ENCODE results near the gene MYCBP. TPM values are rescaled to one million over a fixed set of nuclear protein-coding genes. Genes with fewer than 3 reads are reported as not detected.

MYCBP gene
- total RNA-seq, 1 experiment from 2014 or later, result 27.7 TPM

- no TSS peak for BruUV-seq (replicated peaks)
- Histone ChIP-seq H3K36me3 (ENCODE audit: control insufficient read depth, insufficient read depth, low read length) (no peaks in the 10 kb centered on the region), H3K4me1 (no peaks in the 10 kb centered on the region), H3K4me3 (ENCODE audit: low read depth, low read length) (peak overlapping the region; percentile 27), H3K27me3 (replicated peaks; ENCODE audit: control insufficient read depth, insufficient read depth, low read length) (no peaks in the 10 kb centered on the region), H3K9me3 (no peaks in the 10 kb centered on the region)
- POLR2A ChIA-PET, result no interaction called here
- Mint-ChIP-seq H3K4me3 (ENCODE audit: unreplicated experiment) (no peak overlapping the region), H3K27ac (ENCODE audit: unreplicated experiment) (no peak overlapping the region), H3K27me3 (ENCODE audit: insufficient read depth, unreplicated experiment) (peaks cover 9% of the 10 kb centered on the region), H3K9me3 (ENCODE audit: unreplicated experiment) (no peaks in the 10 kb centered on the region), H3K36me3 (ENCODE audit: insufficient read depth, unreplicated experiment) (no peaks in the 10 kb centered on the region), H3K4me1 (ENCODE audit: low read depth, unreplicated experiment) (no peaks in the 10 kb centered on the region)
- intact Hi-C loops (cut with micrococcal nuclease; ENCODE audit: unreplicated experiment), result loop anchor here (1.0 kb wide), 1 partner anchor 41 kb away; the partner anchor contains the start of gene RRAGC
- CTCF ChIA-PET, result no interaction called here
- peak; percentile 24 to 58 for TF ChIP-seq CTCF (IDR thresholded peaks at IDR 0.05; ENCODE audit: insufficient read depth in 1 of 2, low read depth in 1 of 2, low read length in 1 of 2, severe bottlenecking in 1 of 2, unreplicated experiment in 1 of 2)
- DNase-seq, result peak in 1 of 2 experiments; percentile 55
These were observed 54.8 kb downstream of the MYCBP start for GRCh38 chr1:38818175-38818976.

- H3K27me3 ChIP-seq (replicated peaks; ENCODE audit: control insufficient read depth, insufficient read depth, low read length), result no peaks in the 10 kb centered on the region
- no peaks in the 10 kb centered on the region for H3K36me3 Mint-ChIP-seq (ENCODE audit: insufficient read depth, unreplicated experiment)
- no TSS peak for BruUV-seq (replicated peaks)
- intact Hi-C loops (cut with micrococcal nuclease; ENCODE audit: unreplicated experiment), result loop anchor here (1.0 kb wide), 1 partner anchor 42 kb away; the partner anchor contains the start of gene RRAGC
- H3K4me1 Mint-ChIP-seq (ENCODE audit: low read depth, unreplicated experiment), result no peaks in the 10 kb centered on the region
- no peaks in the 10 kb centered on the region for H3K9me3 Mint-ChIP-seq (ENCODE audit: unreplicated experiment)
- POLR2A ChIA-PET, result no interaction called here
- no peak overlapping the region for H3K4me3 ChIP-seq (ENCODE audit: low read depth, low read length)
- H3K4me1 ChIP-seq, result no peaks in the 10 kb centered on the region
- DNase-seq, result no peak
- no peak for TF ChIP-seq CTCF (IDR thresholded peaks at IDR 0.05; ENCODE audit: insufficient read depth in 1 of 2, low read depth in 1 of 2, low read length in 1 of 2, severe bottlenecking in 1 of 2, unreplicated experiment in 1 of 2)
- CTCF ChIA-PET, result no interaction called here
- H3K36me3 ChIP-seq (ENCODE audit: control insufficient read depth, insufficient read depth, low read length), result no peaks in the 10 kb centered on the region
- no peaks in the 10 kb centered on the region for H3K9me3 ChIP-seq
- no peak overlapping the region for H3K4me3 Mint-ChIP-seq (ENCODE audit: unreplicated experiment)
- H3K27me3 Mint-ChIP-seq (ENCODE audit: insufficient read depth, unreplicated experiment), result peaks cover 9% of the 10 kb centered on the region
- no peak overlapping the region for H3K27ac Mint-ChIP-seq (ENCODE audit: unreplicated experiment)
These were observed 55.6 kb downstream of the MYCBP start for GRCh38 chr1:38817267-38818174.

GRCh38 chr1:38815903-38816627 is 57.1 kb downstream of the MYCBP start:
- H3K4me3 Mint-ChIP-seq (ENCODE audit: unreplicated experiment), result no peak overlapping the region
- DNase-seq, result no peak
- no peaks in the 10 kb centered on the region for H3K36me3 ChIP-seq (ENCODE audit: control insufficient read depth, insufficient read depth, low read length)
- H3K27me3 Mint-ChIP-seq (ENCODE audit: insufficient read depth, unreplicated experiment), result peaks cover 9% of the 10 kb centered on the region
- CTCF ChIA-PET, result no interaction called here
- H3K9me3 ChIP-seq, result no peaks in the 10 kb centered on the region
- H3K36me3 Mint-ChIP-seq (ENCODE audit: insufficient read depth, unreplicated experiment), result no peaks in the 10 kb centered on the region
- POLR2A ChIA-PET, result no interaction called here
- H3K4me3 ChIP-seq (ENCODE audit: low read depth, low read length), result no peak overlapping the region
- no peaks in the 10 kb centered on the region for H3K4me1 ChIP-seq
- H3K4me1 Mint-ChIP-seq (ENCODE audit: low read depth, unreplicated experiment), result no peaks in the 10 kb centered on the region
- no TSS peak for BruUV-seq (replicated peaks)
- TF ChIP-seq CTCF (IDR thresholded peaks at IDR 0.05; ENCODE audit: insufficient read depth in 1 of 2, low read depth in 1 of 2, low read length in 1 of 2, severe bottlenecking in 1 of 2, unreplicated experiment in 1 of 2), result no peak
- no peaks in the 10 kb centered on the region for H3K27me3 ChIP-seq (replicated peaks; ENCODE audit: control insufficient read depth, insufficient read depth, low read length)
- no peak overlapping the region for H3K27ac Mint-ChIP-seq (ENCODE audit: unreplicated experiment)
- no peaks in the 10 kb centered on the region for H3K9me3 Mint-ChIP-seq (ENCODE audit: unreplicated experiment)
- intact Hi-C loops (cut with micrococcal nuclease; ENCODE audit: unreplicated experiment), result no loop called here
